ENCODE measurements around the gene DLGAP1.
"Not testable (repeated sequence)": the region's sequence is repeated elsewhere in the genome, so short reads cannot be mapped to it uniquely, and the experiment has no call there.

The DLGAP1 gene

GRCh38 chr18:3667255-3668137, 787.6 kb downstream of the DLGAP1 start:
- no peak for DNase-seq

DNA sequence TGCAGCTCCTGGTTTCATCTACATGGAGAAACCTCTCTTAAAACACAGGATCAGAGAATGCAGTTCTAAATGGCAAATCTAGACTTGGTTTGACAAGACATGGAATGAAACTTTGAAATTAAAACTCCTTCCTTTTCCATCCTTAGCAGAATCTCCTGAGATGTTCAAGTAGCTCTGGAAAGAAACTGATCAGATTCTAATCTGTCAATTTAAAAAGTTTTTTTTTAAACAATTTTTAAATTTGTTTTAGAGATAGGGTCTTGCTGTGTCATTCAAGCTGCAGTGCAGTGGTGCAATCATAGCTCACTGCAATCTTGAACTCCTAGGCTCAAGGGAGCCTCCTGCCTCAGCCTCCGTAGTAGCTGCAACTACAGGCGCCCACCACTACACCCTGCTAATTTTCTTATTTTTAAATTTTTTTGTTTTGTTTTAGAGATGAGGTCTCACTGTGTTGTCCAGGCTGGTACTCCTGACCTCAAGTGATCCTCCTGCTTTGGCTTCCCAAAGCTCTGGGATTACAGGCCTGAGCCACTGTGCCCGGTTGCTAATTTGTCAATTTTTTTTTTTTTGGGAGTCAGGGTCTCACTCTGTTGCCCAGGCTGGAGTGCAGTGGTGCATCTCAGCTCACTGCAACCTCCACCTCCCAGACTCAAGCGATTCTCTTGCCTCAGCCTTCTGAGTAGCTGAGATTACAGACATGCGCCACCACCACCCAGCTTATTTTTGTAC, 788.4 kb downstream of the DLGAP1 start:
- DNase-seq = no peak

GRCh38 chr18:3665780-3666525, 789.2 kb downstream of the DLGAP1 start:
- DNase-seq = peak; percentile 97

- no peak for DNase-seq
Observed at GRCh38 chr18:3665204-3665603, 789.9 kb downstream of the DLGAP1 start.

GRCh38 chr18:3664563-3665178, 790.4 kb downstream of the DLGAP1 start:
- DNase-seq = peak; percentile 71

GRCh38 chr18:3663870-3664512, 791.1 kb downstream of the DLGAP1 start:
- no peak for DNase-seq

GRCh38 chr18:3661989-3662388, 793.1 kb downstream of the DLGAP1 start:
- no peak for DNase-seq

- DNase-seq = peak; percentile 63
Observed at GRCh38 chr18:3660739-3661515, 794.2 kb downstream of the DLGAP1 start.

- no peak for DNase-seq
Observed at GRCh38 chr18:3658529-3658928, 796.6 kb downstream of the DLGAP1 start.

DNA sequence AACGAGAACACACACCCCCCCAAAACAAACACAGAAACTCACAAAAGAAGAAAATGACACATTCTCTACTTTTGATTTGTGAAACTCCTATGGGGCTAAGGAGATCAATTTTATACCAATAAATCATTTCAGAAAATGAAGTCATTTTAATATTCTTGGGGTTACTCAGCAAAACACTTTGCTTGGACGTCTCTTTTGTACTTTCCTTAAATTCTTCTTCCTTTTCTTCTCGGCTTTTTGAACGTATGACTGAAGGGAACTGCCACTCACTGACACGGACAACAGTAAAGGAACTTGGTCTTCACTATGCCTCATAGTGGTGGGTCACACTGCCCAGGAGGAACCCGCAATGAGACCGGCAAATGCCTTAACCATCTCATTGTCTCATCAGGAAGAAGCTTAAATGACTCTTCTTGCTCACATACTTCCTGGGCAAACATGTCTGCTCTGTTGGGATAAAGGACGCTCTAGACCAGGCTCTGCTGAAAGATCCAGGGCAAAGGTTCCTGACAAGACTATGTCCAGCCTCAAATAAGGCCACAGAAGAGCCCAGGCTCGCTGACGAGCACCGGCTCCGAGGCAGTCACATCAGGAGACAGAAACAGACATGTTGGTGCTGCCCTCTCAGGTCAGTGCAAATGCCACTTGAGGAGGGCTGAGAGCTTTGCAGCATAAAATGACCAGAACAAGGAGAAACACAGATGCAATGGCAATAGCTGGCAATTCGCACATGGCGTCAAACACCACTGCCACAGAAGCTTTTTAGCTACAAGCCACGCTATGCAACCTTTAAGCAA, 799.7 kb downstream of the DLGAP1 start:
- peak; percentile 59 for DNase-seq

GRCh38 chr18:3654442-3655253, 800.5 kb downstream of the DLGAP1 start:
- no peak for DNase-seq

GRCh38 chr18:3653851-3654441, 801.2 kb downstream of the DLGAP1 start:
- DNase-seq = peak; percentile 66

GRCh38 chr18:3653263-3653850, 801.8 kb downstream of the DLGAP1 start:
- no peak for DNase-seq

DNA sequence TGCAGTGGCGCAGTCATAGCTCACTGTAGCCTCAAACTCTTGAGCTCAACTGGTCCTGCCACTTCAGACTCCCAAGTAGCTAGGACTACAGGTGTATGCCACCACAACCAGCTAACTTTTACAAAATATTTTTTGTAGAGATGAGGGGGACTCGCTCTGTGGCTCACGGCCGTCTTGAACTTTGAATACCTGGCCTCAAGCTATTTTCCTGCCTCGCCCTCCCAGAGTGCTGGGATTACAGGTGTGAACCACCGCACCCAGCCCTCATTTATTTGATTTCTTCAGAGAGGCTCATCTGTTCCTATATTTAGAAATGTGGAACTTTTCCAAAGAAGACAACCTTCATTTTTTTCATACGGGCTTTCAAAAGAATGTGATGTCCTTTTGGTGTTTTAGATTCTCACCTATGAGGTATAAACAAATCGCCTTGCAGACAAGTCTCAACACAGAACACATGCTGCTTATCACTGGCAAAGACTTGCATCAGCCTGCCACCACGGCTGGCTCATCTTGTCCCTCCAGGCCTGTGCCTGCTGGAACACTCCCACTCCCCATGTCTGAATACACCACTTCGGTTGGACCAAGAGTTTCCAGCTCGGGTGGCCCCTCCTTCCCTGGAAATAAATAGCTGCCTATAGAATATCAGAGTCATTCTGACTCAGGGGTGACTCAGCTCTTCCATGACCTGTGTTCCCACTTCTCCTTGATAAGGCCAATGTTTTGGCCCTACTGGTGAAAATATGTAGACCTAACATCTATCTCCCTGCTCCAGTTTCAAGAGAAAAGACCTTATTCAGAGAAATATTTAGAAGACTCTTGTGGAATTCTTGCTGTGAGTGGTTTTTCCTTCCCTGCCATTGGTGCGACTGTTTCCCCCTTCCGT, 802.5 kb downstream of the DLGAP1 start:
- peak; percentile 98 for DNase-seq

- no peak for DNase-seq
Observed at GRCh38 chr18:3651266-3651665, 803.8 kb downstream of the DLGAP1 start.

DNA sequence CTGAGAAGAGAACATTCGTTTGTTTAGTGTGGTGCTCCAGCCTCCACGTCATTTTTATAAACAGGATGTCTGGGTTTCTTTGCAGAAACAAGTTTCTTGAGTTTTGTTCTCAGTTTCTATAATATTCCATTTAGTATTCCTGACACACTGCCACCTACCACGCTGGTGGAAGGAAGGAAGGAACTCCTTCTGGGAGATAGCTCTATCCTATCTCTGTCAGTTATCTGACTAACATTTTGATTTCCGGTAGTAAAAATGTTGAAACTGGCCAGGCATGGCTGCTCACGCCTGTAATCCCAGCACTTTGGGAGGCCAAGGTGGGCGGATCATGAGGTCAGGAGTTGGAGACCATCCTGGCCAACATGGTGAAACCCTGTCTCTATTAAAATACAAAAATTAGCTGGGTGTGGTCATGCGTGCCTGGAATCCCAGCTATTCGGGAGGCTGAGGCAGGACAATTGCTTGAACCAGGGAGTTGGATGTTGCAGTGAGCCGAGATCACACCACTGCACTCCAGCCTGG, 804.5 kb downstream of the DLGAP1 start:
- not testable (repeated sequence) for DNase-seq

GRCh38 chr18:3649633-3650426, 805.3 kb downstream of the DLGAP1 start:
- DNase-seq = peak; percentile 73

Data from islet precursor cell (in vitro differentiated cells).